IPS-15b (cell line): ENCODE measurements around the gene PRICKLE4.

Experiments
- H3K27me3 ChIP-seq: one replicate; pipeline ENCODE4 v1.6.1; 2013; ENCODE audit warnings: low read length; ENCODE audit not compliant: control insufficient read depth, insufficient read depth
- H3K36me3 ChIP-seq: one replicate; pipeline ENCODE4 v1.6.1; 2013; ENCODE audit warnings: low read length; ENCODE audit not compliant: control insufficient read depth, insufficient read depth
- H3K4me1 ChIP-seq: one replicate; pipeline ENCODE4 v1.6.1; 2013; ENCODE audit warnings: mild to moderate bottlenecking, low read length; ENCODE audit not compliant: control insufficient read depth, insufficient read depth
- H3K4me3 ChIP-seq: one replicate; pipeline ENCODE4 v1.5.1; 2013; ENCODE audit warnings: low read depth, low read length
- H3K9ac ChIP-seq: one replicate; pipeline ENCODE4 v1.6.1; 2013; ENCODE audit warnings: low read depth, mild to moderate bottlenecking, low read length
- H3K9me3 ChIP-seq: one replicate; pipeline ENCODE4 v1.6.1; 2013; ENCODE audit warnings: mild to moderate bottlenecking, low read length; ENCODE audit not compliant: control insufficient read depth, insufficient read depth

PRICKLE4 gene

DNA sequence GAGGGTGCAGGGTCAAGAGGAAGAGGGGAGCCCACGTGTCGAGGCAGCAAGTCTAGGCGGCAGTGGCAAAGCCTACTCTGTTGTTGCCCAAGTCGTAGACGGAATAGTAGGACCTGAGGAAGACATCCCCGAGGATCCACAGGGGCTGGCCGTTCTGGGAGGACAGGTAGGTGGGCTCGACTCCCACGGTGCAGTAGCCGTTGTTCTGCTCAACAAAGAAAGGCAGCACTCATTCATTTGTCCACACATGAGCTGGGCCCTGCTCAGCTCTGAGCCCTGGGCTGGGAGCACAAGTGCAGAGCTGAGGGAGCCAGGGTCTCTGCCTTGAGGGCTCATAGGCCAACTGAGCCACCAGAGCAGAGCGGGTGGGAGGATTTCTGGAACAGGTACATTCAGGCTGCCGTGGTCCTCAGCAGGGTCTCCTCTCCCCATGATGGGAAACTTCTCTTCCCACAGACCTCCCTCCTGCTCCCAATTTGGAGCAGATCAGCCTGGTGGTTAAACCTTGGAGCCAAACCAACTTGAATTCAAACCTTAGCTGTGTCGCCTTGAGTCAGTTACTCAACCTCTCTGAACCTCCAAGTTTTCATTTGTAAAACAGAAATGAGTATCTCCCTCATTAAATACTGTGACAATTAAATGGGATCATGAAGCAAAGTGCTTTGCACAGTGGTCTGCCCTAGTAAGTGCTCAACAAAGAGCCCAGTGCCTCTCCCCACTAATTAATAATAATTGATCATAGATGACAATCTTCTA is 43.6 kb upstream of the PRICKLE4 start:
- Histone ChIP-seq H3K27me3 (no peaks in the 10 kb centered on the region), H3K4me1 (peaks cover 13% of the 10 kb centered on the region), H3K9ac (no peak overlapping the region), H3K4me3 (no peak overlapping the region), H3K9me3 (no peaks in the 10 kb centered on the region), H3K36me3 (no peaks in the 10 kb centered on the region)

DNA sequence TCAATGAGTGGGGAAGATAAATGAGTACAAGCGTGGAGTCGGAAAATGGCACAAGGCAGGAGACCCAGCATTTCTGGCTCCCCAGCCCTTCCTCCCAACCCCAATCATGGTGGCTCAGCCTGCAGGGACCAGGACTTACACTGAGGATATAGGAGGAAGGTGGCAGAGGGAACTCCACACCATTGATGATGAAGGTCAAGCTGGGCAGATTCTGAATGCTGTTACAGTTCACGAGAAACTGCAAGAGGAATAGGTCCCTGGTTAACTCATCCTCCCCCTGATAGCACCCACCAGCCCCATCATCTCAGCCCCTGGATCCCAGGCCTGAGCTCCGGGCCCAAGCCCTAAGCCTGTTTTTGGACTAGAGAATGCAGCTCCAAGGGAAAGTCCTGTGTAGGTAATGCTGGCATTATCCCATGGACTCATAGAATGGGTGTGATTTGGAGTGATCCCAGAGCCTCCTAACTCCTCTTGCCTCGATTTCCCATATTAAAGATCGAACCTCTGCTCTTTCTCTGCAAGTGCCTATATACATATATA is 42.9 kb upstream of the PRICKLE4 start:
- Histone ChIP-seq H3K4me3 (no peak overlapping the region), H3K27me3 (no peaks in the 10 kb centered on the region), H3K36me3 (no peaks in the 10 kb centered on the region), H3K4me1 (peaks cover 9% of the 10 kb centered on the region), H3K9ac (no peak overlapping the region), H3K9me3 (no peaks in the 10 kb centered on the region)

DNA sequence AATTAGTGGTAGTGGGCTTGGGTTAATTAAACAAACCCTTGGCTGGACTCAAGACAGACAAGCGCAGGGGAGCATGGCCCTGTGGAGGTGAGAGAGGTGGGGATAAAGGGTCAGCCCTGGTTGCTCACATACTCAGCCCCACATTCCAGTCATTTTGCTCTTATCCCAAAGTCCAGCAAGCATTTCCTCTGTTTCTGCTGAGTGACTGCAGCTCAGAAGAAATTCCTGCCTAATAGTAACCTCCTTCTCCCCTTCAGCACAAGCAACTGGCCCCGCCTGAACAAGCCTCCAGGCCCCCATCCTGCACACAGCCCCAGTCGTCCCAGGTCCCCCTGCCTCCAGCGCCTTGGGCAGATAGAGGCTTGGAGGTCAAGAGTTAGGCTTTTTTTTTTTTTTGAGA is 41.5 kb upstream of the PRICKLE4 start:
- Histone ChIP-seq H3K36me3 (no peaks in the 10 kb centered on the region), H3K9ac (no peak overlapping the region), H3K27me3 (no peaks in the 10 kb centered on the region), H3K4me3 (no peak overlapping the region), H3K4me1 (peaks cover 5% of the 10 kb centered on the region), H3K9me3 (no peaks in the 10 kb centered on the region)

DNA sequence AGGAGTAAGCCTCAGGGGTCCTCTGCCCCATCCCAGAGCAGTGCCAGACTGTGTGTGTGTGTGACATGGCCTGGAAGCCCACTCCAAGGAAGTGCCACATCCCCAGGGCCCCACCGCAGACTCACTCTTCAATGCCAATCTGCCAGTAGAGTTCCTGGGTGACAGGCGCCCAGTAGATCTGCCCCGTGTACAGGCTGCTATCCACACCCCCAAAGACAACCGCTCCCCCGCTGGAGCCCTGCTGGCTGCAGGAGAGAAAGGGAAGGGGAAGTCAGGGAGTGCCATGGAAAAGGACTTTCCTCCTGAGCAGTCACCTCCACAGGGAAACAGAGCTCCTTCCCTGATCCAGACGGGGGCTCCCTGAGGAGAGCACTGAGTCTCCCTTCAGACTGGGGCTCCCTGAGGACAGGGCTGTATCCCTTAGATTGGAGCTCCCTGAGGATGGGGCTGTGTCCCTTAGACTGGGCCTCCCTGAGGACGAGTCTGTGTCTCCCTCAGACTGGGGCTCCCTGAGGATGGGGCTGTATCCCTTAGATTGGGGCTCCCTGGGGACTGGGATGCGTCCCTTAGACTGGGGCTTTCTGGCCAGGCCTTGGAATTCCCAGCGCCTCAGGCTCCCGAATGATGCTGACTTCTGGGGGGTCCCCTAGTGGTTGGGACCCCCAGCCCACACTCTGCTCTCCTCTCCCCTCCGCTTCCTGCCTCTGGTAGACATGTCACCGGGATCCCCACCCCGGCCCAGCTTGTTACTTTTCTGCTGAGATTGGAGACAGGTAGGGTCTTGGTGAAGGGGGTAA is 40.0 kb upstream of the PRICKLE4 start:
- Histone ChIP-seq H3K4me3 (no peak overlapping the region), H3K27me3 (no peaks in the 10 kb centered on the region), H3K9me3 (no peaks in the 10 kb centered on the region), H3K36me3 (no peaks in the 10 kb centered on the region), H3K4me1 (peaks cover 5% of the 10 kb centered on the region), H3K9ac (no peak overlapping the region)

DNA sequence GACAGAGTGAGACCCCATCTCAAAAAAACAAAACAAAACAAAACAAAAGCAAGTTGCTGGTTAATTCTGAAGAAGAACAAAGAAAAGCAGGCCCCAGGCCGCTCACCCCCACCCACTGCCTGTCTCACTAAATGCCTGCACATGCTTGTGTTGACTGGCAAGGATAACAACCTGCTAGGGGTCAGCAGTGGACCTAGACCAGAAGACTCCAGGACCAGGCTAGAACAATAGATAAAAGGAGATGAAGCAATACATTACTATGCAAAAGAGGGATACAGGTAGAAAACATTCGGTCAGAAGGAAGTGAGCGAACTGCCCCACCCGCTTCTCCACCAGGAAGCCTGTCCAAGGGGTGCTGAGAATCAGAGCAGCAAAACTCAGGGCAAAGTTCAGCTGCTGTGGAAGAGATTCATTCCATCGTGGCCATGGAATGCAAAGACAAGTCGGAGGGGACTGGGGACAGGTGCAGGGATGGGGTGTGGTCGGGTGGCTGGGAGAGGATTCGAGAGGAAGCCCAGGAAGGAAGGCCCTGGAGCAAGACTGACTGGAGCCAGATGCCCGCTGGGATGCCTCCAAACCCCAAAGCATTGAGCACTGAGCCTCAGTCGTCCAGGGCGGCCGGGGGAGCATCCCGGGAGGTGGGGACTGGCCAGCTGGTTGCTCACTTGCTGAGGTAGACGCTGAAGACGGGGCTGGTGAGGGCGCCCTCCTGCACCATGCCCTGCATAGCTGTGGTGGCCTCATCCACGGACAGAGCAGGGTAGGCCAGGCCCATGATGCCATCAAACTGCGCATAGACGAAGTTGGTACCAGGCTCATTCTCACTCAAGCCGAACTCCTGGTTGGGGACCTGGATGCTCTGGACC is 38.7 kb upstream of the PRICKLE4 start:
- Histone ChIP-seq H3K4me3 (no peak overlapping the region), H3K9ac (no peak overlapping the region), H3K9me3 (no peaks in the 10 kb centered on the region), H3K36me3 (no peaks in the 10 kb centered on the region), H3K4me1 (no peaks in the 10 kb centered on the region), H3K27me3 (no peaks in the 10 kb centered on the region)

DNA sequence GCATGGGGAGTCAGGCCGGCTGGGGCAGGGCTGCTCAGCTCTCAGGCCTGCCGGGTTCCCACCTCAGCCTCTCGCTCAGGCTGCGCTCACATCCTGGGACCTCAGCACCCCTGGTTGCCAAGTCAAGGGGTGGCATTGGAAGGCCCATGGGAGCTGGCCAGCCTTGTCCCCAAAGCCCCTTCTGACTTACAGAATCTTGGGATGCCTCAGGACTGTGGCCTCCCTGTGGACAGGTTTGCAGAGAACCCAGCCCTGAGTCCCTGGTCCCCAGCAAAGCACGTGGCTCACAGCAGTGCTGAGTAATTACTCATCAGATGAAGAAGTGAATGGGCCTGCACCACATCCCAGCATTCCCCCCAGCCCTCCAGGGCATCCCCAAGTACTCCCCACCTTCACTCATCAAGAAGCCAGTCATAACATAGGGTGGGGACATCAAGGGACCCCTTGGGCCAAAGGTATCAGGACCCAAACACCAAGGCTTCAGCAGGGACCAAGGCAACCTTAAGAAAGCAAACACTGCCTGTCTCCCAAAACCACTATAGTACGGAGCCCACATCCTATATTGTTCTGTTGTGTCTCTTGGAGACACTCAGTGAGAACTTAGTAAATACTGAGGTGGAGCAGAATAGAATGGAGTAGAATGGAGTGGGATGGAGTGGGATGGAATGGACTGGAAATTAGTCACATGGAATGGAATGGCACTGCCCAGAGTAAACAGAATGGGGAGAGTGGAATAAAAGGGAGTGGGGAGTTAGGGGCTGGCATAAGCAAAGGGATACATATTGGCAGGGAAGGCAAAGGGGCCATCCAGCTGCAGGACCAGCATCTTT is 37.0 kb upstream of the PRICKLE4 start:
- Histone ChIP-seq H3K4me1 (no peaks in the 10 kb centered on the region), H3K4me3 (no peak overlapping the region)

DNA sequence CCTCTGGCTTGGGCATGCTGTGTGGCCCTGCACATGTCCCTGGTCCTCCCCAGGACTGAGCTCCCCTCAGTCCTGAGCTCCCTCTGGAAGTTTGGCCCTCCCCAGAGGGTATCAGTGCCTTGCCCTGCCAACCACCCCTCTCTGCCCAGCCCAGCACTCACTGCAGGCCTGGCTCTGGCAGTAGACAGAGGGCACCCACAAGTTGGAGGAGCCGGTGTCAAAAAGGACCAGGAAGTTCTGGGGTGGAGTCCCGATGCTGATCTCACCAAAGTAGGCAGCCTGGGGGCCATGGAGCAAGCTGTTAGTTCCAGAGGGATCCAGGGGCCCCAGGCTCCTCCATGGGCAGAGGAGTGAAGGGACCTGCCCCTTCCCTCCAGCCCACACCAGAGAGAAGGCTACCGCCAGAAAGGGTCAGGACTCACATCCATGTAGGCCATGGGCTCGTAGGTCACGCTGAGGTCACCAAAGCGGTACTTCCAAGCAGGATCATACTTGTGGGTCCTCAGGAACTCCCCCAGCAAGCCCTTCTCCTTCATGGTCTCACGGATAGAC is 36.3 kb upstream of the PRICKLE4 start:
- Histone ChIP-seq H3K36me3 (no peaks in the 10 kb centered on the region), H3K4me3 (no peak overlapping the region), H3K27me3 (no peaks in the 10 kb centered on the region), H3K9me3 (no peaks in the 10 kb centered on the region), H3K4me1 (no peaks in the 10 kb centered on the region), H3K9ac (no peak overlapping the region)

More for the DNA sequence above, 37.0 kb upstream of the PRICKLE4 start:
- Histone ChIP-seq H3K9ac (no peak overlapping the region), H3K27me3 (no peaks in the 10 kb centered on the region), H3K36me3 (no peaks in the 10 kb centered on the region), H3K9me3 (no peaks in the 10 kb centered on the region)

DNA sequence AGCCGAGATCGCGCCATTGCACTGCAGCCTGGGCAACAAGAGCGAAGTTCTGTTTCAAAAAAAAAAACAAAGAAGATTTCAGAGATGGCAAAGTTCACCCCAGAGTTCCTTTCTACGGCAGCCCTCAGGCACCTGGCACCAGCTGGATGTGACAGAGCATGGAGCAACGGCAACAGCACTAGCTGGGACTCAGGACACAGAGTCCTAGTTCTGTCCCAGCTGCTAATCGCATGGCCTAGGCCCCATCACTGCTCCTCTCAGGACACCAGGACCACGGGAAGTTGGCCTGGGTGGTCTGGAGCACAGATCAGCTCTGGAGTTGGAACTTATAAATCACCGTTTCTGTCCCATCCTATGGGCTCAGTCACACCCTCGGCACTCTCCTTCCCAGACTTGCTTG is 34.5 kb upstream of the PRICKLE4 start:
- Histone ChIP-seq H3K4me1 (no peaks in the 10 kb centered on the region), H3K9me3 (no peaks in the 10 kb centered on the region), H3K36me3 (no peaks in the 10 kb centered on the region), H3K27me3 (no peaks in the 10 kb centered on the region), H3K4me3 (no peak overlapping the region), H3K9ac (no peak overlapping the region)

DNA sequence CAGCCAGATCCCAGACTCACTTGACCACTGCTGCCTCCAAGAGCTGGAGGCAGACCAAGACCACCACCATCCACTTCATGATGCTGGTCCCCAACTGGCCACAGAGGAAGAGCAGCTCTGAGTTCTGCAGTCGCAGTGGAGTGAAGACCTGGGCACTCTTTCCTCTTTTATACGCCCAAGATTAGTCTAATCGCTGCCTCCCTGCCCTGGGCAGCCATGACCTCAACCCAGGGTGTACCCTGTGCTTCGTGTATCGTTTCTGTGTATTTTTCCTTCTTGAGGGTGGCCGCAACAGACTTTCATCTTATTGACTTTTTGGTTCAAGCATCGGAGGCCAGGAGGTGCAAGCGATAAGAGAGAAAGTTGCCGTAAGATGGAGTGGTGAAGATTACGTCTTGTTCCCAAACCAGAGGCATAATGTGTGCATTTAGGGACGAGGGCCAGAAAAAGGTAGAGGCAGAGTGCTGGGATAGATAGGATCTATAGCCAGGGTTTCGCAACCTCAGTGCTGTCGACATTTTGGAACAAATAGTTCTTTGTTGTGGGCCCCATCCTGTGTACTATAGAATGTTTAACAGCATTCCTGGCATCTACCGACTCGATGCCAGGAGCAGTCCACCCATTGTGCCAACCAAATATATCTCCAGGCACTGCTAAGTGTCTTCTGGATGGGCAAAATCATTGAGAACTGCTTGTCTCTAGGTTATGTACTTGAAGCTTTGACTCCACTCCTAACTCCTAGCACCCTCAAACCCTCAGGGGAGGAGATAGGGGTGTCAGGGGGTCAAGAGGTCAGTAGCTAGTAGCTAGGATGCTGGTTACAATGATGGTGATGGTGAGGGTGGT is 33.1 kb upstream of the PRICKLE4 start, which contains the start of gene PGC:
Gene PGC (minus strand): TSS at position 142 of the 846 bp plus-strand sequence. CDS start 63 bp downstream, at position 79.
- no peaks in the 10 kb centered on the region for H3K36me3 ChIP-seq
- no peak within 1 kb of the TSS for H3K4me3 ChIP-seq
- H3K4me1 ChIP-seq = no peaks in the 10 kb centered on the region
- H3K27me3 ChIP-seq = no peaks in the 10 kb centered on the region
- no peak within 1 kb of the TSS for H3K9ac ChIP-seq
- no peaks in the 10 kb centered on the region for H3K9me3 ChIP-seq

DNA sequence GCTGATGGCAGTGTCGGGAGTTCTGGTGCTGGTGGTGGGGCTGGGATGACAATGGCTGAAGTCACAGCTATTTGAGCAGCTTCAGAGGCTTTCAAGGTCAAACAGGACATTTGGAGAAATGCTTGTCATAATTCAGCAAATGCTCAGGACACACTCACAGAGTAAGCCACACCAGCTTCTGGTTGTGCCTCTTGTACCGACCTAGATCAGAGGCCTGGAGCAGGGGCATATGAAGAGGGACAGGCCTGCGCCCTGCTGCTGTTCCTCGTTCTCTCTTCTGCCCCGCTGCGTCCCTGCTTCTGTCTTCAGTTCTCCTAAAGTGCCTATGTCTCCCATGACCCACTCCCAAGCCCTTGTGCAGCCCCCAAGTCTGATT is 32.5 kb upstream of the PRICKLE4 start:
- H3K27me3 ChIP-seq = no peaks in the 10 kb centered on the region
- H3K36me3 ChIP-seq = no peaks in the 10 kb centered on the region
- H3K9ac ChIP-seq = no peak overlapping the region
- H3K4me3 ChIP-seq = no peak overlapping the region
- H3K4me1 ChIP-seq = no peaks in the 10 kb centered on the region
- no peaks in the 10 kb centered on the region for H3K9me3 ChIP-seq
